NCI-H1092 (cell line): ENCODE data around the gene SECISBP2L.
"Not testable (repeated sequence)": the region's sequence is repeated elsewhere in the genome, so short reads cannot be mapped to it uniquely, and the experiment has no call there.

Experiments used
- DNase-seq: peaks from one replicate; lab custom pipeline; 2025; lab: John Stamatoyannopoulos, UW

SECISBP2L gene

DNA sequence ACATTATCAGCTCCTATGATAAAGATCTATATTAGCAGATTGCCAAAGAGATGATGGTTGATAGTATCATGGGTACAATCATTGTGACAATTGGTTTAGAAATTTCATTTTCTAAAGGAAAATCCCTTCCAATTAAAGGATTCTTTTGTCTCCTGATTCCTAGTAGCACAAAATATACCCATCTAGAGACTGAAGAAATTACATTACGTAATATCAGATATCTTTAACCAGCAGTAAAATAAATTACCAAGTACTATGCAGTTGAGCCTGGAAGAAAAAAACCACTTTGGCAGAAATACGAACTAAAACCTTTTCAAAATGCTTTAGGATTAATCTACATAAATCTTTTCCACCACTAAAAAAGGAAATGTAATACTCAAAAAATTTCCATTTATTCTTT, 46.9 kb downstream of the SECISBP2L start:
- DNase-seq: no peak

DNA sequence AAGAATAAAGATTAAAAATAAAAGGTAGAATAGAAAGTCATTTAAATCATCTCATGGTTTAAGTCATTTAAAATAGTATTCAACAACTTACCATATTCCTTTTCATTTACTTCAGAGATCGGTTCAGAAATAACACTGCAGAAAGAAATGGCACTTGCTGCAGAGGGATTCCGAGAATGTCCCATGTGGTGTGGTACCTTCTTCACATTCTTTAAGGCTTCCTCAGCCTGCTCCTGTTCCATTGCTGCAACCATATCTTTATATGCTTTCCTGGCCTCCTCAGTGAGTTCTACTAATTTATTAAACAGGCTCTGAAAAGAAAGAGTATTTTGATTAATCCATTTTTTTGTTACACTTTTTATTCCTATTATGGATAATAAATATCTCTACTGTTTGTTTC, 50.0 kb downstream of the SECISBP2L start:
- no peak for DNase-seq

DNA sequence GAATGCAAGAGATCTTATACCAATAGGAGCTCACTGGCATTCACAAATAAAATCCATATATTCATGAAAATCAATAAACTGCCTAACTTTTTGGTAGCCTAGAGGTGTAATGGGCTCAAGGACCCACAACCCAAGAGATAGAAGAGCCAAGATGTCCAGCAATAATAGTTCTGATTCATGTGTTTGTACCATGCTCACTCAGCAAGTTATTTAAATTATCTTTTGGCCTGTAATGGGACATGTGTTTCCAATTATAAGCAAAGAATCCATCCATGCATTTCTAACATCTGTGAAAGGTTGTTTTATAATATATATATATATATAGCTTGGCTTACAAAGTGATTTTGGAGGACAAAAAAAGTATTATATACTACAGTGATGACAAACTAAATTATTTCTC, 52.9 kb downstream of the SECISBP2L start:
- DNase-seq: no peak

DNA sequence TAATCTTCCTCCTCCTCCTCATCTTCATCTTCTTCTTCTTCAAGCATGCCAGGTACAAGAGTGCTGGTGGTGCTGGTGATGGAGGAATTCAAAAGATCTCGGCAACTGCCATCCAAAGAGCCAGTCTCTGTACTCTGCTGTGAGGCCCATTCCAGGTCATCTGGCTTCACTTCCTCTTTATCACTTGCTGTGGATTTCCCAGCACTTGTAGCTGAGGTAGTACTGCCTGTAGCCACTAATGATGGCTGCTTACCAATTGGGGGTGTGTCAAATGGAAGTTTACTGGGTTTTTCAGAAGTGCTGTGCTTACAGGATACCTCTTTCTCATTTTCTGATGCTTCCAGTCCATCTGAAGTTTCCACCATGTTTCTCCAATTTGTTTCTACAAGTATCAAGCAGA, 53.7 kb downstream of the SECISBP2L start:
- no peak for DNase-seq

DNA sequence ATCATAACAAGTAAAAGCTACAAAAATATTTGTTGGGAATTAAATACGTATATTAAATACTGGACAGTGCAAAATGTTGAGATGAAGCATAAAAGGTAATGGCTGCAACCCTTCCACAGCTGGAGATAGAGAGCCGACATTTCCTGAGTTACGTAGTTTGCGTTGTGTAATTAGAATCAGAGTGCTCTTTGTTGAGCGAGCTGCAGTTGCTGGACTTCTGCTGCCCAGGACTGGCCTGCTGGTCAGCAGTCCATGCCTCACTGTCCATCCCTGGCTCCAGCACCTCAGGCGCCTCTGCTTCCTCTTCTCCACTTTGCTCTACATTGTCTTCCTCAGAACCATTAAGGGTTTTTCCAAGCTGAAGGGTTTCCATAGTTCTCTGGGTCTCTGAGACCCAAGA, 54.1 kb downstream of the SECISBP2L start:
- no peak for DNase-seq

DNA sequence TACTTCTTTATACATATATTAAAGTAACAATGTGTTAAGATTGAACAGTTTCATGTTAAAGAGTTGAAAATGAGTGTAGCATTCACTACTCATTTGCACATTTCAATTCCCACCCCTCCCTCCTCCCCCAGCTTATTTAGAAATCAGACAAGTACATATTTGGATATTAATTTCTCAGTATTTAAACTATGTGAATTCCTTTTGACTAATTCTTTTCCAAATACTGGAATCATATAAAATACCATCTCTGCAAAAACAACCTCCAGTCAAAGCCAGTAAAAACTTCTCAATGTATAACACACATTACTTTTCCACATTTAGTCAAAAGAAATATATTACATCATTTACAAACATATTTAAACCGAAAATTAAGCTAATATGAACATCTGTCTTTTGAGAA, 57.1 kb downstream of the SECISBP2L start:
- no peak for DNase-seq

DNA sequence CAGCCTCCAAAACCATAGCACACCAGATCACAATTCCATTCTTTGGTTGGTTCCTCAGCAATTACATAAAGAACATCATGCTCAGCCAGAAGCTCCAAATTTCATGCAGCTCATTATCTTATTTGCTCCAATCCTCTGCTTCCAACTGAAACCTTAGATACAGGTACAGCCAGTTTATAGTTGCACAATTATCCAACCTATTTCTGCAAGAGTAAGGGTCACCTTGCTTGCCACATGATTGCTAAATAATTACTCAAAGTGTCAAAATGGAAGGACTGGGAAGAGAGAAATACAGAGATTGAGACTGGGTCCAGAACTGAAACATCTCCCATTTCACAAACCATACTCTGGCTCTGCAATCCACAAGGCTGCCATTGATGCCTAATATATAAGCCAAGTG, 59.1 kb downstream of the SECISBP2L start:
- no peak for DNase-seq

DNA sequence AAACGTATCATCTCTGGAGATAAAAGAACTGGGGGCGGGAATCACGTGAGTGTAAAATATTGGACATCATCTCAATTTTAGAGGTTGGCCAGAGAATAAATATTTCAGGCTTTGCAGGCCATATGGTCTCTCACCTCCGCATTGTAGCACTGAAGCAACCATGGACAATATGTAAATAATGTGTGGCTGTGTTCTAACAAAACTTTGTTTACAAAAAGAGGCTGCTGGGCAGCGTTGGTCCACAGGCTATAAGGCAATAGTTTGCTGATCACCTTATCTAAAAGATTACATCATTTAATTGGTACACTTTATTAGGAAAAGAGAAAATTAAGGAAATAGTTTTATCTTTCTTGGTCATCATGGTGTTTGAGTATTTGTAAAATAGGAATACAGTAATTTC, 60.0 kb downstream of the SECISBP2L start:
- DNase-seq: no peak

DNA sequence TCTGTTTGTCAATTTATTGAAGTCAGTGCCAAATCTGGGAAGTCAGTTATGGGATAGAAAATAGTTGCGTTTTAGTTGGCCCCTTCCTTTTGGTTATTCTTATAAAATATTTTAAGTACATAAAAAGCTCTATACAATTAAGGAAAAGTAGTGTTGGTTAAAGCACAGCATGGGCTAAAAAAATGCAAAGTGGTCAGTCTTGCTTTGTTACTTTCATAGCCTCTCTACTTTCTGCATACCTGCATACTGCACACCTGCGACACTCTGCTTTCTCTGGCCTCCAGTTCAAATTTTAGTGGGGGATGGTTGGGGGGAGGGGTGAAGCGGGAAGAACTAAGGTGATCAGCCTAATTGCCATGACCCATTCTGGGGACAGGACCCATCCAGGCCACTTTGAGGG, 60.7 kb downstream of the SECISBP2L start:
- DNase-seq: no peak

DNA sequence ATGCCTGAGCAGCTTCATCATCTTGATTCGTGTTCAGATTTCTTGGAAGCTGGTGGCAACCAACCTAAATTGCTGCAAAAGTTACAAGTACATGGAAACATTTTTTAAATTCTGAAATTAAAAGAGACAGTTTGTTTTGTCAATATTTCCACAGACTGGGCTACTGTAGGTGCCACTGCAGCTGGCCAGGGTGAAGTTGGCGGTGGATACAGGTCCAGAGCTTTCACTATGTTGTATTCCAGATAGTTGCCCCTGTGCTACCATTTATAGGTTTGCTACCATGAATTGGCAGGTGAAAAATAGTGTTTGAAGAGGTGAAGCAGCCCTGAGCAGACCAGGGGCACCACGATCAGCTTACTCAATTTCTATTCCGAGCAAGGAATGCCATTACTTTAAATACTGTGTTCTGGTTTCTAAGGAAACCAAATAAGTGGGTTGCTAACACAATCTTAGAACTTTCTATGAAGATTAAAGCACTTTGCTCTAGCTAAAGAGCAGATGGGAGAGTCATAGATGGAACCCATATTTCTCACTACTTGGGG, 61.4 kb downstream of the SECISBP2L start:
- no peak for DNase-seq

DNA sequence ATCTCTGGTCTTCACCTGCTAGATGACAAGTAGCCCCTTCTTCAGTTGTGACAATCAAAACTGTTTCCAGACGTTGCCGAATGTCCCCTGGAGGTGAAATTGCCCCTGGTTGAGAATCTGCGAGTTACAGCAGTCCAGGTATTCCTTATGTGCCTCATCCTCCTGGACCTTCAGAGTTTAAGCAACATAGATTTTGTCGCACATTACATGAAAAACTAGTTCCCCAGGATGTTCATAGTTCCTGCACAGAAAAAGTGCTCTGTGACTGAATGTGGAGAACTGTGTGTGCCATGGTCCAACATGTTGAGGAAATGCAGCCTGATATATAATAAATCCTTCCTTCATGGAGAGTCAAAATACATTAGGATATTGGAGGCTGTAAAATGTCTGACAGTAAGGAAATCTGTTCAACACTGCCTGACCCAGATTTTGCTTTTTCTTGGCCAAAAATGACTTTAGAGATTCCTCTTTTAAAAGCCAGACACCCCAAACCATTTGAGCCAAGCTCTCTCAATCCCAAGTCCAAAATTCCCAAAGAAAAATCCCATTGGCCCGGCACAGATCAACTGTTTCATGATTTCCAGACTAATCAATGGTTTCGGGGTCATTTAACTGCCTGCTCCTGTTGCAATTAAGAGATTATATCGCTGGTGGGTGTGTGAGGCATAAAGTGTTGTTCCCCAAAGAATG, 62.1 kb downstream of the SECISBP2L start:
- DNase-seq: no peak

DNA sequence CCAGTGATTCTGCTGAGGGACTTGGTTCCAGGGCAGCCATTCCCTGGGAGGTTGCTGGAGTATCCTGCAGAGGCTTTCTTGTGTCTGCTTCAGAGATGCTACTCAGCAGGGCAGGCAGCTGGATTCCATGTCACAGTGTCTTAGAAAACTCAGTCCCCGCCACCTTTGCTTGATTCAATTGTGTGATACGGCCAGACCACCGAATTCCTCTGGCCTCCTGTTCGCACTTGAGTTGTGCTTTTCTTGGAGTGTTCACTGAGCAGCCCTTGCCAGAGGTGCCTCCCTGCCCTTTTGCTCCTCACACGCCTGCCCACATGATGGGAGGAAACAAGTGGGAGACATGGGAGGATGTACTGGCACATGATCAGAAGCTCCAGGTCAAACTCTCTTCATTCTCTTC, 62.9 kb downstream of the SECISBP2L start:
- DNase-seq: no peak

DNA sequence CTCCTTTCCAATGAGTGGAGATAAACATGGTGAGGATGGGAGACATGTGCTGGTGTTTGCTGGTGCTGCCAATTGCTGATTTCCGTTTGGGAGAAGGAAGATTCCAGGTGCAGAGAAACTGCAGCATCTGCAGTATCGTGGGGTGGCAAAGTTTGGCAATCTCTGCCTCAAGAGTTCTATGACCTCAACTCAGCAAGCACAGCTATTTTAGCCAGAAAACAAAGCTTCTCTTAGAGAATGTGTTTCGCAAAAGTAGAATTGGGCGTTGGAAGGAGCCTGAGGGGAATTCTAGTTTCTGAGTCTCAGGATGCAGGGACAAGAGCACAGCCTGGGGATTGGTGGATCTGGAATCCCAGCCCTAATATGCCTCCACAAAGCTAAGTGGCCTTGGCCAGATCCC, 64.3 kb downstream of the SECISBP2L start:
- DNase-seq: no peak

DNA sequence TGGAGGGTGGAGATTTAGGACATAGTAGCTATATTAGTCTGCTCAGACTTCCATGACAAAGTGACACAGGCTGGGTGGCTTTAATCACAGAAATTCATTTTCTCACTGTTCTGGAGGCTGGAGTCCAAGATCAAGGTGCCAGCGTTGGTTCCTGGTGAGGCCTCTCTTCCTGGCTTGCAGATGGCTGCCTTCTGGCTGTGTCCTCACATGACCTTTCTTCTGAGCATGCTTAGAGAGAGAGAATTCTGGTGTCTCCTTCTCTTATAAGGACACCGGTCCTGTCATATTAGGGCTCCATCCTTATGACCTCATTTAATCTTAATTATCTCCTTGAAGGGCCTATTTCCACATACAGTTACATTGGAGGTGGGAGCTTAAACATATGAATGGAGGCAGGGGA, 67.6 kb downstream of the SECISBP2L start:
- no peak for DNase-seq

DNA sequence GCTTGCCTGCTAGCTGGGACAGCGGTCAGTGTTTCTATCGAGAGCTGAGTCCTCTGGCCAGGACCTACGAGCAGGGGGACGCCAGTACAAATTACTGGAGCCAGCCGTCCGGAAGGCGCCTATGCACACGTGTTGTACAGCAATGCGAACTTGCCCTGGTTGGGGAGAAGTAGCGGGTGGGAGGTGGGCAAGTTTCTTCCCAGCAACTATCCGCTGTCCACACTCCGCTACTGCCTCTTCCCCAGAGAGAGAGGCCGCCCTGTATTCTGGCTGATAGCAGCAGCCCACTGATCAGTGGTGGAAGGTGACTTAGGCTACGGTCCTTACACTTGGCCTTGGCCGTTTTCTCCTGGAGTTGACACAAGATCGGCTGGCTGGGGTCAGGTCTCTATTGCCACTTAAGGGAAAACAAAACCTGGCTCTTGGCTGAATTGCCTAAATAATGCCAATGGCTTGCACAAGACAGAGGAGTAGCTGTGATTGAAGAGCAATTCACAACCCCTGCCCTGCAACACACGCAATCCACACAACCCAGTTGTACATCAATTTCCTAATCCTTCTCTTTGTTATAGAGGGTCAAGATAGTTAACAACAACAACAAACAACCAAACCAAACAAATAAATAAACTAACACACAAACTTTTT, 69.7 kb downstream of the SECISBP2L start:
- DNase-seq: no peak

DNA sequence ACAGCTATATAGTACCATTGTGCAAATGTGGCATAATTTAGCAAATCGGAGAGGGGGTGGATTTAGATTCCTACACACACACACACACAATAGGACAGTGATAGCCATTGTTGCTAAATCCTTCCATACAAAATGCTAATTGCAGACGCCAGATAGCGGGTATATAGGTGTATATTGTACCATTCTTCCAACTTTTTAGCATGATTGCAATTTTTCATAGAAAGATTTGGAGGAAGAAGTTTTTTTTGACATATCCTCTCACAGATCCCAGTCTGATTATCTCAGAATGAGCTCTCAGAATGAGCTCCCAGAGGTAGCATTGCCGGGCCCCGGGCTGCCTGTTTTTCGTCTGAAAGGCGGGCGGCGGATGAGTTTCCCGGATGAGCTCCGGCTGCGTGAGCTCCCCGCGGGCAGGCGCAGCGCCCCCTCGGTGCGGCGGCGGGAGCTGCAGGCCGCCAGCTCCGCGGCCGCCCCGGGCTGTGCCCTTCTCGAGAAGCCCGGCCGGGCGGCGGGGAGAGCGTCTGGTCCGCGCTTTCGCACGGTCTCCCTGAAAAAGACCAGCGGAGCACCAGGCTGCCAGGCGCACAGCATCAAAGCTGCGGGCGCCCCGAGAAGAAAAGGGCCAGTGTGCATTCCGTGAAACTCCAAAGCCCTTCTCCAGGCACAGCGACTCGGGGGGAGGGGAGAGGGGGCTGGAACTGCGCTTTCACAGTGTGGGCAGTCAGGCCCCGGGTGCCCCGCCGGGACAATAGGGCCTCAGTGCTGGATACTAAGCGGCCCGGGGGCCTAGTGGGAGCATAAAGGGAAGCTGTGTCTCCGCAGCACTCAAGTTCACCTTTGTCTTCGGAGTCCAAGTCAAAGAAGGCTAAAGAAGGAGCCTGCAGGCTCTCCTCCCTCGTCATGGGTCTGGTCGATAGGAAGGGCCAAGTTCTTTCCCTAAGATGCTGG, 70.5 kb downstream of the SECISBP2L start:
- peak; percentile 65 for DNase-seq

DNA sequence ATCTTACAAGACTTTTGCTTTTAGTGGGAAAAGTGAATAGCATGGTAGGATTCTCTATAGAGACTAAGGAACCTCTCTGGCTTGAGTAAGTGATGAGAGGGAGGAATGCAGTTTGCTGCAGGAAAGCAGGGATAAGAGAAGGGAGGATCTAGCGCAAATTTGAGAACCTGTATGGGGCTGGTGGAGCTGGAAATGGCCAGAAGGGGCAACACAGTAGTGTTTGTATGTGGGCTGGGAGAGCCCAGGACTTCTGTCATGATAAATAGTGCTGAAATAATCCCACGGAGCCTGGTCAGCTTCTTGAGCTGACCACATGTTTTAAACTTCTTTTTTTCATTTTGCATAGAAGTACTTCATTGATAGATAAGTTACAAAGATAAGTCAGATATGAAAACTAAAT, 71.4 kb downstream of the SECISBP2L start:
- DNase-seq: no peak

DNA sequence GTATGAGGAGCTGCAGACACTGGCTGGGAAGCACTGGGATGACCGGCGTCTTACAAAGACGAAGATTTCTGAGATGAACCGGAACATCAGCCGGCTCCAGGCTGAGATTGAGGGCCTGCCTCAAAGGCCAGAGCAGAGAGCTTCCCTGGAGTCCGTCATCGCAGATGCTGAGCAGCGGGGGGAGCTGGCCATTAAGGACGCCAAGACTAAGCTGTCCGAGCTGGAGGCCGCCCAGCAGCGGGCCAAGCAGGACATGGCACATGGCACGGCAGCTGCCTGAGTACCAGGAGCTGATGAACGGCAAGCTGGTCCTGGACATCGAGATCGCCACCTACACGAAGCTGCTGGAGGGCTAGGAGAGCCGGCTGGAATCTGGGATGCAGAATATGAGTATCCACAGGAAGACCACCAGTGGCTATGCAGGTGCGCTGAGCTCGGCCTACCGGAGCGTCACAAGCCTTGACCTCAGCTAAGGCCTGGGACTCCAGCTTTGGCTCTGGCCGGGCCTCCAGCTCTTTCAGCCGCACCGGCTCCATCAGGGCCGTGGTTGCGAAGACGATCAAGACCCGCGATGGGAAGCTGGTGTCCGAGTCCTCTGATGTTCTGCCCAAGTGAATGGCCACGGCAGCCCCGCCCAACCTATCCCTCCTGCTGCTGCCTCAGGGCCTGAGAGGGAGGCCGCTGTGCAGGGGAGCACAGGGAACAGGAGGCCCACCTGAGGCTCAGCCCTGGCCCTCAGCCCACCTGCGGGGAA, 73.3 kb downstream of the SECISBP2L start:
- DNase-seq: no peak

DNA sequence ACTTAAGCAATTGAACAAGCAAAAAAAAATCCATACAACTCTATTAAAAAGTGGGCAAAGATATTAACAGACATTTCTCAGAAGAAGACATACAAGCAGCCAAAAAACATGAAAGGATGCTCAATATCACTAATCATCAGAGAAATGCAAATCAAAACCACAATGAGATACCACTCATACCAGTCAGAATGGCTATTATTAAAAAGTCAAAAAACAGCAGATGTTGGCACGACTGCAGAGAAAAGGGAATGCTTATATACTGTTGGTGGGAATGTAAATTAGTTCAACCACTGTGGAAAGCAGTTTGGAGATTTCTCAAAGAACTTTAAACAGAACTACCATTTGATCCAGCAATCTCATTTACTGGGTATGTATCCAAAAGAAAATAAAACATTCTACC, 75.3 kb downstream of the SECISBP2L start:
- not testable (repeated sequence) for DNase-seq

DNA sequence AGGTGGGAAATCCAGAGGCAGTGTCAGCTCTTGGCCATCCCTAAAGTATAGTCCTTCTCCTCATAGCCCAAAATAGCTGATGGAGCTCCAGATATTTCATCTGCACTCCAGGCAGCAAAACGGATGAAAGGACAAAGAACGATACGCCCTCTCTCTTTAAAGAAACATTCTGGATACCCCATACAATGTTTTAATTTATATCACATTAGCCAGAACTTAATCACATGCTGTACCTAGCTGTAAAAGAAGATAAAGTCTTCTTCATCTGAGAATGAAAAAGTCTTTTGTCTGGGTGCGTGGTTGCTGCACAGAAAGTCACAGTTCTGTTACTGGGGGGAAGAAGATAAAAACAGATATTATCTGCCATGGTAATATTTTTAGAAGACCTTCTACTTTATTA, 78.2 kb downstream of the SECISBP2L start:
- DNase-seq: no peak

DNA sequence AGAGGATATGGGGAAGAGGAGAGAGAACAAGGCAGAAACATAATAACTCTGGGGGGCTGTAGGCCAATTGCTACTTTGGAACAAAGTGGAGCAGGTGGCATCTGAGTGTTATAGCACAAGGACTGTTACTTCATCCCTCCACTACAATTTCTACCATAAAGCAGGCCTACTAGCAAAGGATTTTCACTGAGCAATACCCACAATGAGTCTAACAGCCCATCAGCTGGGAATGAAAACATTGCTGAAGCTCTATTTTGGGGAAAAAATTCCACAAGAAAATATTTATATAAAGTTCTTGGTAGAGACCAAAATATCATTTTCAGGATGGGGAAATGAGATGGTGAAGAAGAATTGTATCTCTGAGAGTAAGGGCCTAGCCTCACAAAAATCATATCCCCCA, 78.9 kb downstream of the SECISBP2L start:
- DNase-seq: no peak
